CD4-positive, alpha-beta memory T cell (primary cell): Measurements from ENCODE around the gene AGK. TPM values are rescaled to one million over a fixed set of nuclear protein-coding genes. Genes with fewer than 3 reads are reported as not detected.
A peak's percentile ranks its signal among the peaks of the same experiment; 100 is the strongest.
"Not testable (repeated sequence)": the region's sequence is repeated elsewhere in the genome, so short reads cannot be mapped to it uniquely, and the experiment has no call there.

Experiments
- CTCF ChIA-PET: fragments of 350-600 bp; sonication (Branson Sonifier 250); formaldehyde crosslinking; loops from one replicate; lab custom pipeline; 2021; ENCODE audit warnings: inconsistent platforms; ENCODE audit not compliant: partially characterized antibody; lab: Charles Lee
- POLR2A ChIA-PET: fragments of 350-600 bp; sonication (Branson Sonifier 250); formaldehyde crosslinking; loops from one replicate; lab custom pipeline; 2021; ENCODE audit not compliant: partially characterized antibody; lab: Charles Lee
- DNase-seq, 5 donors: peaks; one replicate each; pipeline versions ENCODE4 v3.0.0 to v3.0.0-alpha.2; 2020 to 2022; ENCODE audit warnings: mixed read lengths in 1 of 5
- H3K27ac ChIP-seq: one replicate; pipeline ENCODE4 v1.7.0; 2013; ENCODE audit warnings: low read depth, low read length
- H3K27me3 ChIP-seq: 2 replicates; pipeline ENCODE4 v1.7.0; 2013; ENCODE audit warnings: mild to moderate bottlenecking, low read length, moderate library complexity; ENCODE audit not compliant: insufficient read depth
- H3K36me3 ChIP-seq: 2 replicates; pipeline ENCODE4 v1.7.0; 2013; ENCODE audit warnings: mild to moderate bottlenecking, low read length, moderate library complexity; ENCODE audit not compliant: insufficient read depth
- H3K4me1 ChIP-seq: 2 replicates; pipeline ENCODE4 v1.7.0; 2013; ENCODE audit warnings: mild to moderate bottlenecking, low read length, moderate library complexity; ENCODE audit not compliant: insufficient read depth
- H3K4me3 ChIP-seq, 2 donors: one replicate each; pipeline ENCODE4 v1.7.0; 2013; ENCODE audit warnings: low read length in 2 of 2, mild to moderate bottlenecking in 1 of 2
- H3K9me3 ChIP-seq, 2 donors: one replicate each; pipeline ENCODE4 v1.7.0; 2013; ENCODE audit warnings: low read length in 2 of 2, control low read depth in 1 of 2; ENCODE audit not compliant: control insufficient read depth in 1 of 2
- H3K27ac Mint-ChIP-seq, 7 donors: one replicate each; pipeline ENCODE4 v1.8.0; 2020 to 2021; ENCODE audit warnings: mixed read lengths in 7 of 7, mild to moderate bottlenecking in 6 of 7, inconsistent platforms in 3 of 7, moderate library complexity in 3 of 7
- H3K27me3 Mint-ChIP-seq, 2 donors: one replicate each; pipeline ENCODE4 v1.8.0; 2020 to 2021; ENCODE audit warnings: mixed read lengths in 2 of 2
- H3K36me3 Mint-ChIP-seq, 2 donors: one replicate each; pipeline ENCODE4 v1.8.0; 2020 to 2021; ENCODE audit warnings: mixed read lengths in 2 of 2, inconsistent platforms in 1 of 2, mild to moderate bottlenecking in 1 of 2
- H3K4me1 Mint-ChIP-seq, 4 donors: one replicate each; pipeline ENCODE4 v1.8.0; 2020 to 2021; ENCODE audit warnings: mixed read lengths in 4 of 4, mild to moderate bottlenecking in 1 of 4
- H3K4me3 Mint-ChIP-seq, 8 donors: one replicate each; pipeline ENCODE4 v1.8.0; 2020 to 2021; ENCODE audit warnings: mixed read lengths in 8 of 8, mild to moderate bottlenecking in 7 of 8, moderate library complexity in 6 of 8, inconsistent platforms in 3 of 8
- H3K9me3 Mint-ChIP-seq, 8 donors: one replicate each; pipeline ENCODE4 v1.8.0; 2020 to 2021; ENCODE audit warnings: mixed read lengths in 8 of 8, mild to moderate bottlenecking in 5 of 8, inconsistent platforms in 3 of 8, moderate library complexity in 1 of 8
- intact Hi-C: fragments of 100-400 bp; cut with micrococcal nuclease; formaldehyde crosslinking; loops from one replicate; pipeline ENCODE4 v1.15.1; 2023
- polyA plus RNA-seq, 2 donors: library from polyadenylated mRNA; unstranded; fragments of 300-500 nt; fragmentation: Illumina TruSeq; gene quantifications; one replicate each; pipeline ENCODE4 v1.2.3, GENCODE V29; 2021
- total RNA-seq, 2 experiments: library from RNA; stranded (reverse); gene quantifications; one replicate each; pipeline ENCODE4 v1.2.3, GENCODE V29; 2021

Gene AGK
- total and polyA plus RNA-seq, 4 experiments from 2014 or later: 28.1 to 33.8 (median 29.2) TPM

DNA sequence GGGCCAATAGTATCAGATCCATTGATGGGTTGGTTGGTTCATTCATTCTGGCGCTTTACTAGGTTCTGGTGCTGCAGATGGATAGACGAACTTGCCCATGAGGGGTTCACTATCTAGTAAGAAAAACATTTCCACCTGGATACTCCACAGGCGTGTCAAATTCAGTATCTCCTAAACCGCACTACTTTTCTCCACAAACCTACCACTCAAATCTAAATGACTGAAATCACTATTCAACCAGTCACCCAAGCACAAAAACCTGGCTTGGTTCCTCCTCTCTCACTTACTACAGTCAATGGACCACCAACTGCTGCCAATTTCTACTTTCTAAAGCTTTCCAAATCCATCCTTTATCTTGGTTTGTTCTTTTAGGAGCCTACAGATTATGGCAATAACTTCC is 572 bp downstream of the AGK start:
- Histone ChIP-seq H3K4me1 (peaks cover 28% of the 10 kb centered on the region), H3K9me3 (no peaks in the 10 kb centered on the region), H3K4me3 (peak overlapping the region; percentile 32 to 70), H3K27ac (peak overlapping the region; percentile 56), H3K36me3 (peaks cover 6% of the 10 kb centered on the region), H3K27me3 (no peaks in the 10 kb centered on the region)
- H3K4me3 Mint-ChIP-seq: peak overlapping the region; percentile 78 to 96 (median 91)
- H3K27me3 Mint-ChIP-seq: no peaks in the 10 kb centered on the region
- no peak for DNase-seq
- peaks cover 15 to 17% of the 10 kb centered on the region in 2 donors for H3K36me3 Mint-ChIP-seq
- H3K27ac Mint-ChIP-seq: peak overlapping the region; percentile 45 to 96 (median 88)
- intact Hi-C loops: loop anchor here (1.0 to 10.0 kb wide), 3 partner anchors 153 to 537 kb away; partner anchors contain the start of genes DENND11, MRPS33, SSBP1 and WEE2
- POLR2A ChIA-PET: interaction anchor here (0.5 to 4.0 kb wide), 3 partner anchors 155 to 537 kb away, joined by 4 to 17 read pairs (median 7); partner anchors contain the start of genes MRPS33 and SSBP1
- CTCF ChIA-PET: interaction anchor here (1.4 to 4.1 kb wide), 3 partner anchors 18 to 186 kb away, joined by 3 to 23 read pairs (median 4); partner anchors contain the start of gene SSBP1
- peaks cover 0 to 3% (median 0%) of the 10 kb centered on the region in 8 donors for H3K9me3 Mint-ChIP-seq
- peaks cover 20 to 40% (median 34%) of the 10 kb centered on the region in 4 donors for H3K4me1 Mint-ChIP-seq

- Mint-ChIP-seq H3K9me3 (peaks cover 0 to 3% (median 0%) of the 10 kb centered on the region in 8 donors), H3K4me1 (peaks cover 27 to 63% (median 51%) of the 10 kb centered on the region in 4 donors), H3K4me3 (peak overlapping the region in 2 of 8 donors; percentile 22 to 35), H3K36me3 (peaks cover 48 to 55% of the 10 kb centered on the region in 2 donors), H3K27ac (peak overlapping the region; percentile 2 to 89 (median 68)), H3K27me3 (no peaks in the 10 kb centered on the region)
- Histone ChIP-seq H3K36me3 (peaks cover 6% of the 10 kb centered on the region), H3K27ac (no peak overlapping the region), H3K27me3 (no peaks in the 10 kb centered on the region), H3K9me3 (no peaks in the 10 kb centered on the region), H3K4me1 (peaks cover 33% of the 10 kb centered on the region), H3K4me3 (no peak overlapping the region)
- POLR2A ChIA-PET: interaction anchor here (0.6 kb wide), 1 partner anchor 638 kb away, joined by 3 read pairs; no protein-coding TSS in a partner anchor
- DNase-seq: no peak
- CTCF ChIA-PET: interaction anchor here (1.0 kb wide), 1 partner anchor 229 kb away, joined by 4 read pairs; no protein-coding TSS in a partner anchor
- intact Hi-C loops: loop anchor here (10.0 kb wide), 1 partner anchor 147 kb away; the partner anchor contains the start of genes DENND11 and WEE2
These were observed 6.2 kb downstream of the AGK start for GRCh38 chr7:141557360-141557759.

- CTCF ChIA-PET: interaction anchor here (0.7 to 1.0 kb wide), 2 partner anchors 62 to 228 kb away, joined by 3 to 4 read pairs; no protein-coding TSS in a partner anchor
- H3K9me3 Mint-ChIP-seq, POLR2A ChIA-PET, H3K27me3 Mint-ChIP-seq, H3K4me3 ChIP-seq, DNase-seq, H3K36me3 ChIP-seq, H3K27me3 ChIP-seq, H3K9me3 ChIP-seq: not testable (repeated sequence)
- Histone ChIP-seq H3K27ac (peak overlapping the region; percentile 3), H3K4me1 (peaks cover 26% of the 10 kb centered on the region)
- H3K4me1 Mint-ChIP-seq: peaks cover 24 to 57% (median 46%) of the 10 kb centered on the region in 4 donors
- H3K36me3 Mint-ChIP-seq: peaks cover 52 to 59% of the 10 kb centered on the region in 2 donors
- intact Hi-C loops: loop anchor here (10.0 kb wide), 1 partner anchor 147 kb away; the partner anchor contains the start of genes DENND11 and WEE2
- peak overlapping the region in 7 of 8 donors; percentile 30 to 64 (median 57) for H3K4me3 Mint-ChIP-seq
- peak overlapping the region; percentile 82 to 95 (median 86) for H3K27ac Mint-ChIP-seq
These were observed 6.8 kb downstream of the AGK start for GRCh38 chr7:141557831-141558531.

GRCh38 chr7:141558544-141559183 is 7.5 kb downstream of the AGK start:
- no peak overlapping the region for H3K4me3 ChIP-seq
- H3K4me1 Mint-ChIP-seq: peaks cover 19 to 50% (median 47%) of the 10 kb centered on the region in 4 donors
- intact Hi-C loops: loop anchor here (10.0 kb wide), 1 partner anchor 146 kb away; the partner anchor contains the start of genes DENND11 and WEE2
- peaks cover 0 to 3% (median 0%) of the 10 kb centered on the region in 8 donors for H3K9me3 Mint-ChIP-seq
- no peaks in the 10 kb centered on the region for H3K27me3 ChIP-seq
- ChIA-PET CTCF (no interaction called here), POLR2A (no interaction called here)
- H3K27ac Mint-ChIP-seq: peak overlapping the region; percentile 82 to 95 (median 86)
- no peaks in the 10 kb centered on the region for H3K9me3 ChIP-seq
- H3K36me3 Mint-ChIP-seq: peaks cover 58 to 66% of the 10 kb centered on the region in 2 donors
- peaks cover 6% of the 10 kb centered on the region for H3K36me3 ChIP-seq
- peak overlapping the region; percentile 3 for H3K27ac ChIP-seq
- H3K4me3 Mint-ChIP-seq: peak overlapping the region in 7 of 8 donors; percentile 30 to 64 (median 57)
- peak; percentile 46 to 65 (median 54) for DNase-seq
- H3K27me3 Mint-ChIP-seq: no peaks in the 10 kb centered on the region
- H3K4me1 ChIP-seq: peaks cover 21% of the 10 kb centered on the region

DNA sequence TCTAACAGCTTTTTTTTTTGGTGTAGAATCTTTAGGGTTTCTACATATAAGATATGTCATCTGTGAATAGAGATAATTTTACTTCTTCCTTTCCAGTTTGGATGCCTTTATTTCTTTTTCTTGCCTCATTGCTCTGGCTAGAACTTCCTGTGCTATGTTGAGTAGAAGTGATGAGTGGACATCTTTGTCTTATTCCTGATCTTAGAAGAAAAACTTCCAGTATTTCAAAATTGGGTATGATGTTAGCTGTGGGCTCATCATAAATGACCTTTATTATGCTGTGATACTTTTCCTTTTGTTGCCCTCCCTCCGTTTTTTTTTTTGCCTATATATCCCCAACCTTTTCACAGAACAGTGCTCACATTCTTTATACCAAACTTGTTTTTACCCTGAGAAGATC is 8.8 kb downstream of the AGK start:
- peaks cover 20% of the 10 kb centered on the region for H3K4me1 ChIP-seq
- Mint-ChIP-seq H3K36me3 (peaks cover 68 to 79% of the 10 kb centered on the region in 2 donors), H3K27me3 (no peaks in the 10 kb centered on the region), H3K4me3 (peak overlapping the region in 1 of 8 donors; percentile 15), H3K9me3 (peaks cover 0 to 3% (median 0%) of the 10 kb centered on the region in 8 donors), H3K27ac (peak overlapping the region in 5 of 7 donors; percentile 0 to 82 (median 51)), H3K4me1 (peaks cover 23 to 60% (median 51%) of the 10 kb centered on the region in 4 donors)
- DNase-seq: no peak
- H3K27ac ChIP-seq: no peak overlapping the region
- peaks cover 6% of the 10 kb centered on the region for H3K36me3 ChIP-seq
- H3K9me3 ChIP-seq: no peaks in the 10 kb centered on the region
- POLR2A ChIA-PET: interaction anchor here (0.6 kb wide), 1 partner anchor 1335 kb away, joined by 3 read pairs; no protein-coding TSS in a partner anchor
- H3K27me3 ChIP-seq: no peaks in the 10 kb centered on the region
- intact Hi-C loops: loop anchor here (10.0 kb wide), 1 partner anchor 145 kb away; the partner anchor contains the start of genes DENND11 and WEE2
- CTCF ChIA-PET: no interaction called here
- no peak overlapping the region for H3K4me3 ChIP-seq

DNA sequence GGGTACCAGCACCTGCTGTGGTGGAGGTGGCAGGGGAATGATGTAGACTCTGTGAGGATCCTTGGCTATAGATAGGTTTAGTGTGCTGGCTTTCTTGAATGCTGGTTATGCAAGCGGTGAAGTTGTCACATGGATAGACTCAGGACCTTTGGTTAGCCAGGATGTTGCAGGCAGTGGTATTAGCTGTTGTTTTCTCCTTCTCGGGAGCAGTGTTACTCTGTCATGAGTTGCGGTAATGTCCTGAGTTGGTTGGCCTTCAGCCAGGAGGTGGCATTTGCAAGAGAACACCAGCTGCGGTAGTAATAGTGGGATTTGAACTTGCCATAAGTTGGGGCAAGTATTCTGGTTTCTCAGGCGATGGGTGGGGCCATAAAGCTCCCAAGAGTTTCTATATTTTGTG is 10.8 kb downstream of the AGK start:
- intact Hi-C loops: no loop called here
- ChIA-PET CTCF (no interaction called here), POLR2A (no interaction called here)
- Mint-ChIP-seq H3K36me3 (peaks cover 76 to 82% of the 10 kb centered on the region in 2 donors), H3K9me3 (peaks cover 0 to 3% (median 0%) of the 10 kb centered on the region in 8 donors), H3K4me3 (no peak overlapping the region), H3K4me1 (peaks cover 25 to 55% (median 51%) of the 10 kb centered on the region in 4 donors), H3K27me3 (no peaks in the 10 kb centered on the region), H3K27ac (no peak overlapping the region)
- Histone ChIP-seq H3K4me1 (peaks cover 20% of the 10 kb centered on the region), H3K27me3 (no peaks in the 10 kb centered on the region), H3K9me3 (no peaks in the 10 kb centered on the region), H3K27ac (no peak overlapping the region), H3K36me3 (peaks cover 11% of the 10 kb centered on the region), H3K4me3 (no peak overlapping the region)
- no peak for DNase-seq
